SU-DHL-6 (cell line): Measurements from ENCODE around the gene HMG20A.

Source experiments
- EZH2phosphoT487 ChIP-seq: fragments of 200-600 bp; sonication (generic), shearing (Covaris generic); conservative IDR thresholded peaks from 2 replicates; pipeline ENCODE4 v1.6.1; 2018; ENCODE audit warnings: mild to moderate bottlenecking, antibody characterized with exemption, low read length, moderate library complexity, mixed read lengths
- TF ChIP-seq, protein P1 (sequence below): fragments of 200-600 bp; sonication (generic); IDR thresholded peaks from one replicate; pipeline ENCODE4 v1.5.1; 2017; ENCODE audit warnings: antibody characterized with exemption, mild to moderate bottlenecking, low read length, moderate library complexity; ENCODE audit not compliant: insufficient read depth, poor library complexity, severe bottlenecking

DNA sequence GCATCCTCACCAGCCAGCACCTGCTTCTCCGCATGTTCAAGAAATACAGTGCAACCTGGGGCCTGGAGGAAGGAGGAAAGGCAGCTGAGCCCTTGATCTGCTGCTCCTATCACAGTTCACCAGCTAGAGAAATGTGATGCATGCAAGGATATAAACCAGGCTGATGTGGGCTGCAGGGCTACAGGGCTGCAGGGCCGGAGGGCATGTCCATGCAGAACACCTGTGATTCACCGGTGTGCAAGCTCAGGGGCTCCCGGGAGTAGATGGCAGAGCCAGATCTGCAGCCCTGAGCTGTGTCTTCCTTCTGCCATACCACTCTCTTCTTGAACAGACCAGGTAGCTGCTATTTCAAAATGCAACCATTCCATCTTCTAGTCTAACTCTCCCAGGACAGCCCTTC is 84.9 kb downstream of the HMG20A start:
- TF ChIP-seq, protein P1, sequence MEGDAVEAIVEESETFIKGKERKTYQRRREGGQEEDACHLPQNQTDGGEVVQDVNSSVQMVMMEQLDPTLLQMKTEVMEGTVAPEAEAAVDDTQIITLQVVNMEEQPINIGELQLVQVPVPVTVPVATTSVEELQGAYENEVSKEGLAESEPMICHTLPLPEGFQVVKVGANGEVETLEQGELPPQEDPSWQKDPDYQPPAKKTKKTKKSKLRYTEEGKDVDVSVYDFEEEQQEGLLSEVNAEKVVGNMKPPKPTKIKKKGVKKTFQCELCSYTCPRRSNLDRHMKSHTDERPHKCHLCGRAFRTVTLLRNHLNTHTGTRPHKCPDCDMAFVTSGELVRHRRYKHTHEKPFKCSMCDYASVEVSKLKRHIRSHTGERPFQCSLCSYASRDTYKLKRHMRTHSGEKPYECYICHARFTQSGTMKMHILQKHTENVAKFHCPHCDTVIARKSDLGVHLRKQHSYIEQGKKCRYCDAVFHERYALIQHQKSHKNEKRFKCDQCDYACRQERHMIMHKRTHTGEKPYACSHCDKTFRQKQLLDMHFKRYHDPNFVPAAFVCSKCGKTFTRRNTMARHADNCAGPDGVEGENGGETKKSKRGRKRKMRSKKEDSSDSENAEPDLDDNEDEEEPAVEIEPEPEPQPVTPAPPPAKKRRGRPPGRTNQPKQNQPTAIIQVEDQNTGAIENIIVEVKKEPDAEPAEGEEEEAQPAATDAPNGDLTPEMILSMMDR: no peak
- no peak for TF ChIP-seq EZH2phosphoT487
